ENCODE data around the gene ZNF629.

DNA sequence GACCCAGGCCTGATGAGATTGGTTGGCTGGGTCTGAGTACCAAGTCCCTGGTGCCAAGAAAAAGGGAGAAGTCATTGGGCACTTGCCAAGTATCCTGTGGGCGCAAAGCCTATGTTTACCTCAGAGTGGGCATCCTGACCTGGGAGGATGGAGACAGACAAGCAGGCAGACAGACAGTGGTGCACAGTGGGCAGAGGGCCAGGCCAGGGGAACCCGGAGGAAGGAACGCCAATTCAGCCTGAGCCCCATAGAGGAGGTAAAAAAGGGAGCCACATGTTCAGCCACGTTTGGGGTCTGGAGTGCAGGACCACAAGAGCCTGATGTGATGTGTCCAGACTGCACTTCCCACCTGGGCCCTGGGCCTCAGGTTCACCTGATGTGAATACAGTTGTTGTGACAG, 33.4 kb downstream of the ZNF629 start:
- TF ChIP-seq POLR2AphosphoS5 (IDR thresholded peaks at IDR 0.05; ENCODE audit: low read depth, low read length) (no peak), SPI1 (IDR thresholded peaks at IDR 0.05; ENCODE audit: low read depth, low read length) (no peak)
